Left ventricle myocardium inferior (tissue), 1 donor: ENCODE results near the gene ZWILCH. TPM values are rescaled to one million over a fixed set of nuclear protein-coding genes. Genes with fewer than 3 reads are reported as not detected.

ENCODE experiments used
- DNase-seq: peaks from one replicate; pipeline ENCODE4 v3.0.0-alpha.2; 2020
- H3K27ac ChIP-seq: fragments of 200-600 bp; replicated peaks from 2 replicates; pipeline ENCODE4 v1.8.0; 2021
- H3K27me3 ChIP-seq: fragments of 200-600 bp; 2 replicates; pipeline ENCODE4 v1.8.0; 2021; ENCODE audit warnings: low read depth
- H3K36me3 ChIP-seq: fragments of 200-600 bp; 2 replicates; pipeline ENCODE4 v1.8.0; 2021
- H3K4me1 ChIP-seq: fragments of 200-600 bp; 2 replicates; pipeline ENCODE4 v1.8.0; 2021
- H3K4me3 ChIP-seq: fragments of 200-600 bp; 2 replicates; pipeline ENCODE4 v1.8.0; 2021; ENCODE audit warnings: mild to moderate bottlenecking, moderate library complexity
- H3K9me3 ChIP-seq: fragments of 200-600 bp; replicated peaks from 2 replicates; pipeline ENCODE4 v1.8.0; 2021
- CTCF ChIP-seq: fragments of 200-600 bp; IDR thresholded peaks from 2 replicates; pipeline ENCODE4 v1.8.0; 2021; ENCODE audit warnings: antibody characterized with exemption, mild to moderate bottlenecking, borderline replicate concordance
- intact Hi-C: fragments of 100-400 bp; cut with micrococcal nuclease; formaldehyde crosslinking; loops from one replicate; pipeline ENCODE4 v1.11.0; 2022
- total RNA-seq: library from RNA; stranded (reverse); fragmentation: NEBNext Ultra II Directional; extraction: Animal tissue kit (Norgen Biotek cat#: 25700); gene quantifications from one replicate; pipeline ENCODE4 v1.2.1, GENCODE V29; 2021
- donor health status: DM: no; HTN: yes; CAD: no; lungs with severe emphysema.

Gene ZWILCH
- total RNA-seq, 1 donor from 2014 or later = 2.0 TPM

GRCh38 chr15:66476535-66476934, 28.6 kb upstream of the ZWILCH start:
- H3K9me3 ChIP-seq = no peaks in the 10 kb centered on the region
- H3K27me3 ChIP-seq = no peaks in the 10 kb centered on the region
- no peak overlapping the region for H3K4me3 ChIP-seq
- DNase-seq = no peak
- intact Hi-C loops = no loop called here
- H3K27ac ChIP-seq = no peak overlapping the region
- TF ChIP-seq CTCF = no peak
- H3K36me3 ChIP-seq = peaks cover under 1% of the 10 kb centered on the region
- H3K4me1 ChIP-seq = peaks cover 27% of the 10 kb centered on the region

- no peak for TF ChIP-seq CTCF
- H3K9me3 ChIP-seq = no peaks in the 10 kb centered on the region
- peaks cover 25% of the 10 kb centered on the region for H3K4me1 ChIP-seq
- DNase-seq = no peak
- H3K27me3 ChIP-seq = no peaks in the 10 kb centered on the region
- H3K27ac ChIP-seq = no peak overlapping the region
- intact Hi-C loops = no loop called here
- H3K36me3 ChIP-seq = peaks cover 6% of the 10 kb centered on the region
- H3K4me3 ChIP-seq = no peak overlapping the region
Measured at GRCh38 chr15:66477011-66477410, 28.1 kb upstream of the ZWILCH start.

- H3K4me1 ChIP-seq = peaks cover 11% of the 10 kb centered on the region
- no peak for TF ChIP-seq CTCF
- H3K27ac ChIP-seq = no peak overlapping the region
- H3K36me3 ChIP-seq = peaks cover 21% of the 10 kb centered on the region
- no peaks in the 10 kb centered on the region for H3K9me3 ChIP-seq
- no peaks in the 10 kb centered on the region for H3K27me3 ChIP-seq
- intact Hi-C loops = no loop called here
- no peak overlapping the region for H3K4me3 ChIP-seq
- DNase-seq = no peak
Measured at GRCh38 chr15:66480267-66480666, 24.9 kb upstream of the ZWILCH start.

GRCh38 chr15:66481107-66481856, 23.8 kb upstream of the ZWILCH start:
- H3K27me3 ChIP-seq = no peaks in the 10 kb centered on the region
- intact Hi-C loops = no loop called here
- H3K4me3 ChIP-seq = no peak overlapping the region
- no peak for TF ChIP-seq CTCF
- H3K4me1 ChIP-seq = peaks cover 11% of the 10 kb centered on the region
- DNase-seq = no peak
- peaks cover 24% of the 10 kb centered on the region for H3K36me3 ChIP-seq
- no peaks in the 10 kb centered on the region for H3K9me3 ChIP-seq
- no peak overlapping the region for H3K27ac ChIP-seq

- intact Hi-C loops = no loop called here
- Histone ChIP-seq H3K9me3 (no peaks in the 10 kb centered on the region), H3K36me3 (peaks cover 29% of the 10 kb centered on the region), H3K27me3 (no peaks in the 10 kb centered on the region), H3K4me3 (no peak overlapping the region), H3K27ac (no peak overlapping the region), H3K4me1 (peaks cover 11% of the 10 kb centered on the region)
- no peak for TF ChIP-seq CTCF
- DNase-seq = no peak
Measured at GRCh38 chr15:66482539-66482938, 22.6 kb upstream of the ZWILCH start.
